Fibroblast of mammary gland (primary cell): Measurements from ENCODE around the gene WNT9A.
A peak's percentile ranks its signal among the peaks of the same experiment; 100 is the strongest.

ENCODE experiments used
- DNase-seq: peaks from one replicate; pipeline ENCODE4 v3.0.0-alpha.2; 2010; ENCODE audit warnings: low read depth
- H3K4me3 ChIP-seq: 2 replicates; pipeline ENCODE4 v1.5.1; 2011; ENCODE audit warnings: low read depth, mild to moderate bottlenecking, low read length, moderate library complexity; ENCODE audit not compliant: control insufficient read depth
- CTCF ChIP-seq: conservative IDR thresholded peaks from 2 replicates; pipeline ENCODE4 v1.5.1; 2011; ENCODE audit warnings: low read depth, low read length, inconsistent platforms; ENCODE audit not compliant: control insufficient read depth, insufficient read depth

The WNT9A gene

DNA sequence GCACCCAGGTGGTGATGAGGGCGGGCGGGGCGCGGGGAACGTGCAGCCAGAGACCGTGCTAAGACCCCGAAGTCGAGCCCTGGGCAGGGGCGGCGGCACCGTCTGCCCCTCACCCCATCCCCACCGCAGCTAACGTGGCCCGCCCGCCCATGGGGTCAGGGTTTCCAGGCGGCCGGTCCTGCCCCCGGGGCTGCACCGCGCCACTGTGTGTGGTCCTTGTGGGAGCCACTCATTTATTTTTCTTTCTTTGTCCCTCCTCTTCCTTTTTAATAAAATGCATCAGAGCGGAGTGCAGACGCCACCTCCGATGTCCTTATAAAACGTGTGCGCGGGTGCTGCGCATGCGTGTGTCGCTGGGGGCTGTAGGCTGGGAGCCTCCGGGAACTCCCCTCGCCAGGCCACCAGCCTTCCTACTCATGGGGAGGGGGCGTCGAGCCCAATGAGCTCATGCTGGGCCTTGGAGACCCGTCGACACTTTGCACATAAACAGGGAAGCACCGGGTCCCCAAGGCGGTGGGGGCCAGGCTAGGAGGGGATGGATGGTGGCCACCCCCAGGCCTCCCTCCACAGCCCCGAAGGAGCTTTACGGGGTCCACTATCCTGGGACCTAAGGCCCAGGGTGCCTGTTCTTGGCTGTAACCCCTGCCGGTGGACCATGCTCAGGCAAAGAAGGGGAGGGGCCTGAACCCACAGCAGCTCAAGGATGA is 59.9 kb downstream of the WNT9A start:
- H3K4me3 ChIP-seq, result no peak overlapping the region
- no peak for TF ChIP-seq CTCF
- no peak for DNase-seq

- H3K4me3 ChIP-seq, result no peak overlapping the region
- peak; percentile 54 for DNase-seq
- TF ChIP-seq CTCF, result no peak
Observed at GRCh38 chr1:227886993-227887696, 60.6 kb downstream of the WNT9A start.

DNA sequence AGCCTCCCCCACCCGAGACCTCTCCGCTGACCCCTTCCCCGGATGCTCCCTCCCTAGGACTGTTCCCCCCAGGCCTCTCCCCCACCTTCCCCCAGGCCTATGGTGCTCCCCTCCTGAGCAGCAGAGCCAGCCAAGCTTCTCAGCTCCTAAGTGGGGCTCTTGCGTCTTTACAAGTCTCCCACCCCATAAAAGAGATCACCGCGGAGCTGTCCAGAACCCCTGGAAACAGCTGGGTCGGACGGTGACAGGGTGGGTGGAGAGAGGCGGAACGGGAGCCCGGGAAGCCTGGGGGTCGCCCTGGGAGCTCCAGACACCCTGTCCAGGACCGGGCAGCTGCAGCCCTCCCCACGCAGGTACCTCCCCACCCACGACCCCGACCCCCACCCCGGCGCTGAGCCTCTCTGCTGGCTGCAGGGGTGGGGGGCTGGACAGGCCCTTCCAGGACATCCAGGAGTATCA is 61.2 kb downstream of the WNT9A start:
- no peak for TF ChIP-seq CTCF
- no peak overlapping the region for H3K4me3 ChIP-seq
- DNase-seq, result no peak

DNA sequence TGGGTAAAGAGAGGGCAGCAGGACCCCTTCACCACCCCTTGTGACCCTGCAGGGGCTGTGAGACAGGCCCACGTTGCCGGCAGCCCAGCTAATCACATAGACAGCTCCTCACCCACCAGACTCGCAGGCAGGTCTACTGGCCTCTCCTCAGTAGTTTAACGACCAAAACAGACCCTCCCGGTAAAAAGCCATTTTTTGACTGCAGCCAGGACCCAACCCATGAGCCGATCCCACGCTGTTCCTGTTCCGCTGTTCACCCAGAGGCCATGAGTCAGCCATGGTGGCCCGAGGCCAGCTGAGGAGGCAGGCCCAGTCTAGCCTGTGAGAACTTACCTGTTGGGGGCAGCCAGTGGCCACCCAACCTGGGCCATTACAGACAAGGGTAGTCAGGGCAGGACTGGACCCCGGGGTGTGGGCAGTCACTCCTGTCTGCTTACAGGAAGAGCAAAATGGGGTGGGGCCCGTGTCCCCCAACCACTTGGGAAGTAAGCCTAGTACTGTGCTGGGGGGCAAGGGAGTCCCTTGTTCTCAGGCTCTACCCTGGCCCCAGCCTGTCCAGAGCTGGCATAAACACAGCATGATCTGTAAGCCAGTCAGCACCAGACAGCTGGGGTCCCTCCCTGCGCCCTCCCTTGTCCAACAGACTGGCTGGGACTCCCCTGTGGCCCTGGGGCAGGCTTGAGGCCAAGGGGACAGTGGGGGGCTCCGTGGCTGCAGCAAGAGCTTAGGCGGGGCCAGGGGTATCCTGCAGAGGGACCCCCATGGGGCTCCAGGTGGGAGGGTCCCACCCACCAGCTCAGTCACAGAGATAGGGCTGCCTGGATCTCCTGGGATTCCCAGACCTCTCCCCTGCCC is 61.9 kb downstream of the WNT9A start:
- H3K4me3 ChIP-seq, result no peak overlapping the region
- peak; percentile 74 for DNase-seq
- no peak for TF ChIP-seq CTCF

DNA sequence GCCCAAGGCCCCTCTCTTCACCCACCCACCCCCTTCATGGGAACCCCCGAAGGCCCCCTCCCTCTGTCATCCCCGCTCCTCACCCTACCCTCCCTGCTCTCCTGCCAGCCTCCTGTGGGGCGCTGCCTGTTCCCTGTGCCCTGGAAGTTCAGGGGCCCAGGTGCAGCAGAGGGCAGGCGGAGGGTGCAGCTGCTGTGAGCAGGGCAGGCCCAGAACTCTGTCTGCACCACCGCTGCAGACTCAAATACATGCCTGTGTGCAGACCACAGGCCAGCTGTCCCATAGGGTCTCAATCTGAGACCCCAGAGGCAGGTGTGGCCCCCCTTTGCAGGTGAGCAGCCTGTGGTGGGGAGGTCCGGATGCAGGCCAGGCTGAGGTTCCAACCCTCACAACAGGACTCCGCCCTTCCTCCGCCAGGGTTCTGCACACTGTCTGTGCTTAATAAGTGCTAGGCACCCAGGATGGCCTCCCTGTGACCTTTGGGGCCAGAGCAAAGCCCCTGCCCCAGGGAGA is 62.5 kb downstream of the WNT9A start:
- no peak for DNase-seq
- H3K4me3 ChIP-seq, result no peak overlapping the region
- no peak for TF ChIP-seq CTCF

DNA sequence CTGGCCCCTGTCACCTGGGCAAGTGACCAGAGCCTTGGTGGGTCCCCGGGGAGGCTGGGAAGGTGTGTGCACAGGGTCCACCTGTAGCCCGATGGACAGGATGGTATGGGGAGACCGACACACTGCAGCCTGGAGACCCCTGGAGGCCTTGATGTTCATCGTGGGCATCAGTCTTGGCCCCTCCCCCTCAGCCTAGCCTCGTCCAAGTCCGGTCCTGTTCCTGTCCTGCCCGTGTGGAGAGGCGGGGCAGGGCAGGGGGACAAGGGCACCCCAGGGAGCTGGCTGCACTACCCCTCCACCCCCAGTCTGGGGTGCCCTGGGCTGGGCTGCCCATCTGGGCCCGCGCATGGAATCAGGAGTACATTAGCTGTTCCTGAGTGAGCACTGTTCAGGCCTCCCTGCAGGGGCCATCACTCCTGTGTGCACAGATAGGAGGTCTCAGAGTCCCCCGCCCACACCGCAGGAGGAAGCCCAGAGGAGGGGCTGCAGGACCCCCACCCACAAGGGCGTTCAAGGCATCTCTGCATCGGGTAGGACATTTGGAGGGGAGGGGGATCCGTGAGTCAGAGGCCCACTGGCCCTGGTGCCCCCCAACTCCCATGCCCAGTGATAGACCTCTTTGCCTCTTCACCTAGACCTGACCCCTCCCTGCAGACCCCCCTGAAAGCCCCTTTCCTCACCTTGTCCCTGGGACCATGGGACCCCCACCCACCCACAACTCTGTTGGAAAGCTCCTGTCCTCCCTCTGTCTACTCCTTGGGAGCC is 63.2 kb downstream of the WNT9A start:
- no peak for TF ChIP-seq CTCF

More for the DNA sequence above, 63.2 kb downstream of the WNT9A start:
- DNase-seq, result no peak
- no peak overlapping the region for H3K4me3 ChIP-seq
